GM19193 (cell line): Measurements from ENCODE around the gene BCL11B.

Experiments
- POLR2A ChIP-seq: IDR thresholded peaks from 4 replicates; pipeline ENCODE4 v1.6.1; 2011; ENCODE audit not compliant: insufficient read depth, insufficient read length; ENCODE audit errors: extremely low read depth

Gene BCL11B

DNA sequence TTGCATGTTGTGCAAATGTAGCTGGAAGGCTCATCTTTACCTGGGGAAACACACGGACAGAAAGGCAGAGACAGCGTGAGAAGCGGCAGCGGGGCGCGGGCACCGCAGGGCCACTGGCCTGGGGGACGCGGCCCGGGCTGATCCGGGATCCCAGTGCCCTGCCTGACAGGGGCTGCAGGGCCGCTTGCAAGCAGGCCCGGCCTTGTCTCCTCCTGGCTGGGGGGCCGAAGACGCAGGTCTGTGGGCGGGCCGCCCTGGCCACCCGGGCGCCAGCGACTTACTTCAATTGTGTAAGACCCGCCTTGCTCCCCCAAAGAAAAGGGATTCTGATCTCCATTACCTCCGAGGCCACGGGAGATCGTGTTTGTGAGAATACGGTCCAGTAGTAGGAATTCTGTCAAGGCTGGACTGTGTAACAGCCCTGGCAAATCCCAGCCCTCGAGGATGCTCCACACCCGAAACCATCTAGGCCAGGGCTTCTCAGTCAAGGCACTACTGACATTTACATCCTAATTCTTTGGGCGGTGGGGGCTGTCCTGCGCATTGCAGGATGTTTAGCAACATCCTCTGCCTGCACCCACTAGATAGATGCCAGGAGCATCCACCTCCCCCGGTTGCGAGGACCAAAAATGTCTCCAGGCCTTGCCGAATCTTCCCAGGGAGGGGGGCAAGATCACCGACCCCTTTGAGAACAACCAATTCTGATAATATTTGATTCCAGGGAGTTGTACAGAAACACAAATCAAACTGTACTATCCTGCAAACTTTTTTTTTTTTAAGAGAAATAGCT, 95.6 kb downstream of the BCL11B start:
- TF ChIP-seq POLR2A, result no peak

GRCh38 chr14:99175331-99176155, 96.5 kb downstream of the BCL11B start:
- no peak for TF ChIP-seq POLR2A

DNA sequence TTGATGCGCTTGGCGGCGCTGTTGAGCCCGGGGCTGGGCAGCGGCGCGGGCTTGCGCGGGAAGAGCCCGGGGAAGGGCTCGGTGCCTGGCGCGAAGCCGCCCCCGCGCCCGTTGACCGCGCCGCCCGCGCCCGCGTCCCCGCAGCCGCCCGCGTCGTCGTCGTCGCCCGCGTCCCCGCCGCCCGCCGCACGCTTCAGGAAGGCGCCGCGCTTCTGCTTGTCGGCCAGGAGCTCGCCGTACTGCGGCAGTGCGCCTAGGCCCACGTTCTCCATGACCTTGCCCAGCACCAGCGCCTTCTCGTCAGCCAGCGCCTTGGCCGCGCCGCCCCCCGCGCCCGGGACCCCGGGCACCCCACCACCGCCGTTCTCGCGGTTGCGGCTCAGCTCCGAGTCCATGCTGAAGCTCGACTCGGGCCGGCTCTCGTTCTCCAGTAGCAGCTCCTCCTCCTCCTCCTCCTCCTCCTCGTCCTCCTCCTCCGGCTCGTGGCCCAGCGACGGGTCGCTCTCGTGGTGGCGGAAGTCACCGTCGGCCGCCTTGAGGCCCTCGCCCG, 97.2 kb downstream of the BCL11B start:
- no peak for TF ChIP-seq POLR2A

DNA sequence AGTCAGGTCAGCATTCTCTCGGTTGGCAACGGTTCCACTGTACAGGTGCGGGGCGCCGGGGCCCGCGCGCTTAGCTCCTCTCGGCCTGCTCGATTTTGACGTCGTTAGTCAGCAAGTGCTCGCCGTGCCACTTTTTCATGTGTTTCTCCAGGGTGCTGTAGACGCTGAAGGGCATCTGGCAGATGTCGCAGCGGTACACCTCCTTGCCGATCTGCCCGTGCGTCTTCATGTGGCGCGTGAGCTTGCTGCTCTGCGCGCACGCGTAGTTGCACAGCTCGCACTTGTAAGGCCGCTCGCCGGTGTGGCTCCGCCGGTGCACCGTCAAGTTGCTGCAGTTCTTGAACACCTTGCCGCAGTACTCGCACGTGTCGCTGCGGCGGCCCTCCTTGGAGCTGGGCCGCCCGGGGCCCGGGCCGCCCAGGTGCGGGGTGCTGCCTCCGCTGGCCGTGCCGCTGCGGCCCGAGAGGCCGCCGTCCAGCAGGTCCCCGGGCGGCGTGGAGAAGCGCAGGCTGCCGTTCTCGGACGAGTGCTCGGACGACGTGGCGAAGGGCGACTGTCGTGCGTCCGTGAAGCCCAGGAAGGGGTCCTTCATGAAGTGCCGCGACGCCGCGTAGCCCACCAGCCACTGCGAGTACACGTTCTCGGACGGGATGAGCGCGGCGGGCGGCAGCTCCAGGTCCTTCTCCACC, 97.8 kb downstream of the BCL11B start:
- no peak for TF ChIP-seq POLR2A

DNA sequence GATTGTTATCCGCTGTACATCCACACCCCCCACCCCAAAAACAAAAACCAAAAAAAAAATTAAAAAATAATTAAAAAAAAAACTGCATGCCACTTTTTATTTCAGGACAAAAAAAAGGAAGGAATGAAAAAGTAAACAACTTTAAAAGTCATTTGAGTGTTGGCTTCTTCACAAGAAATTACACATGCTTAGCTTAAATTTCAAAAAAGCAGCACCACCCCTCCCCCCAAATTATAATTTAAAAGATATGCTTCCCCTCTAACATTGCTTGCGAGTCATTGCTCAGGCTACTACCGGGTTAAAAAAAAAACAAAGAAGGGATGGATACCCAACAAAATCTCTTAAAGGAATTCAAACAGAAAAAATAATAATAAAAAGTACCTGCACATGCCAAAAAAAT, 98.5 kb downstream of the BCL11B start:
- no peak for TF ChIP-seq POLR2A

GRCh38 chr14:99173086-99173485, 98.9 kb downstream of the BCL11B start:
- TF ChIP-seq POLR2A, result no peak

DNA sequence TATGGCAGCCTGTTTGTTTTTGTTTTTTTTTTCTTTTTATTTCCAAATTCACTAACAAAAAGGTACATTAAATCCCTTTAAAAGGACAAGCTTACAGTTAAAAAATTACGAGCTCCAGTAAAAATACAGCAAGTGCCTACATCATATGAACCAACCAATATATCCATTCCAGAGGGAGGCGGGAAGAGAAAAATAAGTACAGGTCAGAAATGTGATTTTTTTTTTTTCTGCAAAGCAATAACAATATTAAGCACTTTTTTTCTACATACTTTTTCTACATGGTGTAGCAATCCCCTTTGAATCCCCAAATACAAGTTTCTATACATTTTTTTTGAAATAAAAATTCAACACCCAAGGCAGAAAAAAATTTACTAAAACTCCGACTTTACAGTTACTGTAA, 100.6 kb downstream of the BCL11B start:
- no peak for TF ChIP-seq POLR2A

DNA sequence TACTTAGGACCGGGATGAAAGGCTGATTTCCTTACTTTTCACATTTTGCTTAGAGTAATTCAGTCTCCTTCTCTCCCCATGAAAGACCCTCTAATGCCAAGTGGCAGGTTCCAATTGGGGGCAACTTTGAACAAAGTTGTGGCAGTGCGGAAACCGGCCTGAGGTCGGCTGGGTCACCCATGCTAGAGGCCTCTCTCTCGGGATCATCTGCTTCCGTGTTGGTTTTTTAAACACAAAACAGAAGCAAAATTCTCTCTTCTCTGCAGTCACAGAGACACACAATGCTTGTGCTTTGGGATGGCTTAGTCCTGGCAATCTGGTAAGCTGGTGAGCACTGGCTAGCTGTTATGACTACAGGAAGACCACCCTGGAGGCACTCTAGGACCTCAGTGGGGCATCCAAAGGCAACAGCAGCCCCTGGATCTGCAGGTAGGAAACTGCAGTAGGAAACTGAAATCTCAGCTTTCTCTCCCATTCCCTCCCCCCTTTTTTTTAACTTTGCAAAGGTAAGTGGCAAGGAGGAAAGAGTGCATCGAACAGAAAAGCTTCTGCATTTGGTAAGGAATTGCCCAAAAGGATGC, 102.1 kb downstream of the BCL11B start:
- no peak for TF ChIP-seq POLR2A

DNA sequence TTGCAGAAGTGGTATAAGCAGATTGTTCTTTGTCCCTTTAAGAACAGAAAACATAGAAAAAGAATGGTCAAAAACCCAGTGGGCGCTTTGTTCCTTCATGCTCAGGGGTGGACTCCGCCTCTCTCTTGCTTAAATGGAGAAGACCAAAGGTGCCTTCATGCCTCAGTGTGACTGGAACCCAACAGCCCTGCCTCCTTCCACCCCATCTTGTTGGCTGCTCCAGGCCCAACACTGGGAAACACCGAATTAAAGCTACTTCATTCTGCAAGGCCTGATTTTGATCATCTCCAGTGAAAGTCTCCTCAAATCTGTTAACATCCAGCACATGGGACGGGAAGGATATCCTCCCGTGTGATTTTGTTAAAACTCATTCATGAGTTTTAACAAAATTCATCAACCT, 103.7 kb downstream of the BCL11B start:
- TF ChIP-seq POLR2A, result no peak

DNA sequence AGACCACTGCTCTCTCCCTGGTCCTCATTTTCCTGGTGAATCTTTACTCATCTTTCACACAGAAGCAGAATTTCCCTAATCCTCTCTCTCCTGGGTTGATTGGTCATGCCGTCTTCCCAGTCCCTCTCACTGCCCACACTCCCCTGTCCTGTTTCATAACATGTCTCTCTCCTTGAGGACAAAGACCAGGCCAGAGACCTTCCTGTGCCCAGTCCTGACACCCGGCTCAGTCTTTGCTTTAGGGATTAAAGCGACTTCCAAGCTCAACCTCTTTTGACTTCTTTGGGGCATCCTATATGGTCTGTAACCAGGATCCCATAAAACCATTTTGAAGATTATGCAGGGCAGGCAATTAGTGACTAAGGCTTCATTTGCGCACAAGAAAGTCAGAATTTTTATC, 105.5 kb downstream of the BCL11B start:
- TF ChIP-seq POLR2A, result no peak

GRCh38 chr14:99164712-99165111, 107.3 kb downstream of the BCL11B start:
- no peak for TF ChIP-seq POLR2A

DNA sequence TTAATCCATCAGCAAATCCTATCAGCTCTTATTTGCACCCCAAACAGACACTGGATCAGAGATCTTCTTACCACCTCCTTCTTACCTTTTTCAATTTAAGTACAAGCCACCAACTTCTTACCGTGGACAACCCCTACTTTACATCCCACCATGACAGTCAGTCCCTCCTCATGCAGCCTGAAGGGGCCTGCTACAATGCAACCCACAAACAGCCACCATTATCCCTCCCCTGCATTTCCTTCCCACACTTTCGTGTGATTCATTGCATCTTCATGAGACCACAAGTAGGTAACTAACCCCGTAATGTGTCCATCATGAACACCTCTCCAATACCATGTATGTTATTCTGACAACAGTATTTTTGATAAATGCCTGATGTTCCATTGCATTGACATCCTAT, 108.6 kb downstream of the BCL11B start:
- no peak for TF ChIP-seq POLR2A

- TF ChIP-seq POLR2A, result no peak
Measured at GRCh38 chr14:99159341-99160340, 112.4 kb downstream of the BCL11B start.
